SU-DHL-6 (cell line): ENCODE measurements around the gene EEF2KMT.

Experiments
- CTCF ChIP-seq: fragments of 200-600 bp; sonication (generic); IDR thresholded peaks from one replicate; pipeline ENCODE4 v1.5.1; 2017; ENCODE audit warnings: antibody characterized with exemption, mild to moderate bottlenecking, low read length, moderate library complexity; ENCODE audit not compliant: insufficient read depth, poor library complexity, severe bottlenecking
- EZH2phosphoT487 ChIP-seq: fragments of 200-600 bp; sonication (generic), shearing (Covaris generic); conservative IDR thresholded peaks from 2 replicates; pipeline ENCODE4 v1.6.1; 2018; ENCODE audit warnings: mild to moderate bottlenecking, antibody characterized with exemption, low read length, moderate library complexity, mixed read lengths

- no peak for TF ChIP-seq CTCF
- TF ChIP-seq EZH2phosphoT487: no peak
Measured at GRCh38 chr16:5071681-5072333, 25.8 kb downstream of the EEF2KMT start, which contains the start of gene ALG1.
